ENCODE data around the gene CREG1. TPM values are rescaled to one million over a fixed set of nuclear protein-coding genes. Genes with fewer than 3 reads are reported as not detected.

CREG1 gene
- polyA plus RNA-seq, 3 donors, result 109 to 123 (median 114) TPM

DNA sequence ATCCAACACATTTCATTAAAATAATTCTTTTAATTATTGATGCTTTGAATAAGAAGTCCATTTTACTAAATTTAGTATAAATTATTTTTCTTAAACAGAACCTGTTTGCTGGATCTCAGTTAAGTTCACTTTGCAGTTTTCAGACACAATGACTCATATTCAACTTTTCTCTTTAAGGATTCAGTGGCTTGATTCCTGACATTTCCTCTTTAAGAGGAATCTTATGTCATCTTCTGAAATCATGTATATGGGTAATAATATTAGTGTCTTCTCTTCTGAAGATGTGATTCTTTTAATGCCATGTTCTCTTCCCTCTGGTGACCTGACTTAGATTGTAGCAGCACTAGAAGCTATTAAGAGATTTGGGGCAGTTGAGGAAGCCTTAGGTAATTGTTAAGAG is 12.6 kb downstream of the CREG1 start:
- no peak for DNase-seq

DNA sequence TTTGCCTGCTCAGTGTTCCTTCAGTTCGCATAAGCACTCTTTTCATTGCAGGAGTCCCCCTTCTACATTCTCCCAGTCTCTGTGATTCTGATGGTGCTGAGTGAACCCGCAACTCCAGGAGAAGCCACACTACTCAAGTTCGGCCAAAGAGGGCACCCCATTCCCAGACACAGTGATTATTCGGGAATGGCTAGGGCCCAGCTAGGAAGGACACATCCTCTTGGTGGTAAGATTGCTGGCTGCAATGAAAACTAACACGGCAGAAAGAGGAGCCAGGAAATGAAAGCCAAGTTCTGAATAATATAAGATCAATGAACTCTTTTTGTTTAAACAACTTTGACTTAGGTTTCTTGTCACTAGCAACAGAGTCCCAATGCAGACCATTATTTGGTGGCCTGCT is 14.9 kb downstream of the CREG1 start:
- no peak for DNase-seq

DNA sequence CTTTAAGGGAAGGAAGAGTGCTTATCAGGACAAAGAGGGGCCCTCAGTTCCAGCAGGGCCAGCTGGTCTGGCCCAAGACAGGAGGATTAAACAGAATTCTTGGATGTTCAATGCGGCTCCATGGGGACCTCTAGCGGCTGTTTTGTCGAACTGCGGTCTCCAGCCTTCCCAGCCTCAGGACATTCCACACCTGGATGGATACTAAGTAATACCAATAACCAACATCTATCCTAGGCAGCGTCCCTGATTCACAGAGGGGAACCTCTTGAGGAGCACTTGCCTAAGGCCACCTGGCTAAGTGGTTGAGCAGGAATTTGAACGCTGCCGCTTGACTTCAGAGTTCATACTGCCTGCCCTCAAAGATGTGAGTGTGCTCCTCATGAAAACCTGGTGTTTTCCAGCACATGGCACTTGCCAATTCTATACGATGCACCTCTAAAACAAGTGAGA is 19.7 kb downstream of the CREG1 start:
- DNase-seq, result peak; percentile 70

- DNase-seq, result no peak
Observed at GRCh38 chr1:167532964-167533824, 20.4 kb downstream of the CREG1 start.

DNA sequence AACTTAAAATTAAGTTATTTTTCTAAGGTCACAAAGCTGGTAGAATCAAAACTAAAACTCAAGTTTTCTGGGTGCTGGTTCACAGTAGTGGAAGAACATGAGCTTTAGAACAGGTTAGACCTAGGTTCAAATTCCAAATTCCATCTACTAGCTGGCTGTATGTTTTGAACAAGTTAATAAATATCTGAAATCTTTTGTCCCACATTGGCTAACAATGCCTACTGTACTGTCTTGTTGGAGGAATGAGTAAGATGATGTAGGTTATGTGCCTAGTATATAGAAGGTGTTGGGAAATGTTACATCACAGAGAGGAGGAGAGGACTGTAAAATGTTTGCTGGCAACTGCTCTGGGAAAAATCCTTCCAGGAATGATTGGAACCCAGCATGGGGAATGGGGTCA is 21.2 kb downstream of the CREG1 start:
- DNase-seq, result no peak

- DNase-seq, result no peak
Observed at GRCh38 chr1:167529829-167530474, 23.6 kb downstream of the CREG1 start.

GRCh38 chr1:167528057-167528728 is 25.4 kb downstream of the CREG1 start:
- DNase-seq, result no peak

- no peak for DNase-seq
Observed at GRCh38 chr1:167526667-167527383, 26.7 kb downstream of the CREG1 start.

DNA sequence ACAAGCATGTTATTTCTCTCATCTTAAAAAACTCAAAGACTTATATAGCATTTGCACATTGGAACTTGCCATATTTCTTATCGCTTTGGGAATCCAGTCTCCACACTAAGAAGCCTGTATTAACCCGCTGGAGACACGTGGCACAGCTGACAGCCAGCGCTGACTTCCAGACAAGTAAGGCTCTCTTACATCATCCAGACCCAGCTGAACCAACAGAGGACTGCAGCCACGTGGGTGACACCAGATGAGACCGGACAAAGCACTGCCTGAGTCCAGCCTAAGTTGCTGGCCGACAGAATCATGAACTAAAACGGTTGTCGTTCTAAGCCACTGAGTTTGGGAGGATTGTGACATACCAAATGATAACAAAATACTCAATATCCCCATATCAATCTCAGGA is 28.9 kb downstream of the CREG1 start:
- no peak for DNase-seq

DNA sequence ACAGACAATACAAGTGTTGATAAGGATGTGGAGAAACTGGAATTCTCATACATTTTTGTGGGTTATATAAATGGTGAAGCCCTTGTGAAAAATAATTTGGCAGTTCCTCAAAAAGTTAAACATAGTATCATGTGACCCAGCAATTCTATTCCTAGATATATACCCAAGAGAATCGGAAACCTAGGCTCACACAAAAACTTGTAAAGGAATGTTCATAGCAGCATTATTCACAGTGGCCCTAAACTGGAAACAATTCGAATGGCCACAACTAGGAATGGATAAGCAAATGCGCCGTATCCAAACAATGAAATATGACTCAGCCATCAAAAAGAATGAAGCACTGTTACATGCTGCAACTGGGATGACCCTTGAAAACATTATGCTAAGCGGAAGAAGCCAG is 31.3 kb downstream of the CREG1 start:
- no peak for DNase-seq

GRCh38 chr1:167520711-167521206 is 32.8 kb downstream of the CREG1 start:
- no peak for DNase-seq

DNA sequence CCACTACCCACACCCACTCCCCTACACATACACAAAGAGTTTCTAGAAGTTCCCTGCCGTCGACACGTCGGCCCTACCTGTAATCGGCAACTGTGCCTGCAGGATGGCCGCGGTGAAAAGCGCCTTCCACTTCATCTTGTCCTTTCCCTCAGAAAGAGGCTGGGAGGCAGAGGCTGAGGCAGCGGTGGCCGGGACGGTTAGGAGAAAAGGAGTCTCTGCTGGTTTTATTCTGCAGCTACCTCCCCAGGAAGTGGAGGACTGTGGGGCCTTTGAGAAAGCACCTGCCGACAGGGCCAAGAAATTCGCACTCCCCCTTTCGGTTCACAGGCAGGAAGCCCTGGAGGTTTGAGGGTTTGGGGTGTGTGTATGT is 35.2 kb downstream of the CREG1 start, which contains the start of gene CD247:
TSS of gene CD247 (minus strand) at position 199 of the 370 bp plus-strand sequence. CDS start at position 135, 64 bp downstream.
- no peak for DNase-seq

- DNase-seq, result no peak
Observed at GRCh38 chr1:167517535-167518330, 35.8 kb downstream of the CREG1 start.

DNA sequence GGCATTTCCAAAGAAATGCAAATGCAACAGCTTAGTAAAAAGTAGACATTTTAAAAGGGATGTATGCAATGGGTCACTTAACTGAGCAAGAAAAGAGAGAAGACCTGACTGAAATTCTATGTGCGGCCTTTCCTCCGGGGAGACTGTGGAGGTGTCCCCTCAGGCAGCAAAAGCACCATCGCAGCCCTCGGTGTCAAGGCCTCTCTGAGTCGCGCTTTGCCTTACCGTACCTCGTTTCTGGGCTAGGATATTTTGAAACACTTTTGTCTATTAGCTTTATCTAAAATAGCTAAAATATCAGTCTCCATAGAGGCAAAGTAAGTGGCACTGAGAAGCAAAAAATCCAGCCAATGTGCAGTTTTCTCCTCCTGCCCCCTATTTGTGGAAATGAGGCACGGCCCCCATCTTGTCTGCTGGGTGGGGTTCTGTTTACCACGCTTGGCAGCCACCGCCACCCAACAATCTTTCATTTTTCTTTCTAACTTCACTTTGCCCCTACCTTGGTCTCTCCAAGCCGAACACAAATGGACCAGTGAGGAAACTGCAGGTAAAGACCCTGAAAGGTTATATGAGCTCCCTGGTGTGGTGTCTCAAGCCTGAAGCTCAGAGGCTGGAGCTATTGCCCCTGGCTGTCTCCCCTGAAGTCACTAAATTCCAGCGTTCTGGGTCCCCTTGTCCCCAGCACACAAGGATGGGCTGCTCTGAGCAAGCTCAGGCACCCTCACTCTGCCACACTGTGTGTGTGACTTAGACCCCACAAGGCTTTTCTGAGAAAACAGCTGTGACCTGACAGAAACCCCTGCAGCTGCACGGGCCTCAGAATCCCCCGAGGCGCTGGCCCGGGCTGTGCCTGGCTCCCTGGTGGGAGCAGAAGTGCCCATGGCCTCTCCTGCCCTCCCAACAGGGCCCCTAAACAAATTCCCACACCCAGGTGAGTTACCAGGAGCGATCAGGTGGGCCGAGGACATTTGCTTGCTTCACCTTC is 36.9 kb downstream of the CREG1 start:
- no peak for DNase-seq

GRCh38 chr1:167515893-167516321 is 37.7 kb downstream of the CREG1 start:
- no peak for DNase-seq

GRCh38 chr1:167515461-167515860 is 38.1 kb downstream of the CREG1 start:
- no peak for DNase-seq

DNA sequence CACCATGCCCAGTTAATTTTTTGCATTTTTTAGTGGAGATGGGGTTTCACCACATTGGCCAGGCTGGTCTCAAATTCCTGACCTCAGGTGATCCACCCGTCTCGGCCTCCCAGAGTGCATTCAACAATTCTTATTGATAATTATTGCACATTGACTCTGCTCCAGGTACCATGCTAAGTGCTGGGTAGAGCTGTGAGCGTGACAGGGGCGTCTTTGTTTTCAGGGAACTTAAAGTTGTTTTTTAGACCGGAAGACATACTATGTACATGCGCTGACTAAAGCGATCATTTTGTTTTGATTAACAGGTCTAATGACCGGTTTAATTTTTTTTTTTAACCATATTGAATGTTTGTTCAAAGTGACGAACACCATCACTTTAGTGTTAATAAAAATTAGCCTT is 39.3 kb downstream of the CREG1 start:
- no peak for DNase-seq

- no peak for DNase-seq
Observed at GRCh38 chr1:167512046-167512654, 41.4 kb downstream of the CREG1 start.

GRCh38 chr1:167511374-167511986 is 42.1 kb downstream of the CREG1 start:
- DNase-seq, result no peak
